Vagina (tissue), 2 donors: ENCODE results near the gene PMM2. TPM values are rescaled to one million over a fixed set of nuclear protein-coding genes. Genes with fewer than 3 reads are reported as not detected.
"Not testable (repeated sequence)": the region's sequence is repeated elsewhere in the genome, so short reads cannot be mapped to it uniquely, and the experiment has no call there.

ENCODE experiments used
- DNase-seq, 2 donors: peaks; one replicate each; pipeline ENCODE4 v3.0.0-alpha.2; 2017; ENCODE audit errors: extremely low spot score in 2 of 2
- H3K27ac ChIP-seq: fragments of 200-600 bp; sonication (generic); one replicate; pipeline ENCODE4 v1.5.1; 2019
- H3K27me3 ChIP-seq: fragments of 200-600 bp; sonication (generic); one replicate; pipeline ENCODE4 v1.5.1; 2019
- H3K36me3 ChIP-seq, 2 donors: fragments of 200-600 bp; sonication (generic); one replicate each; pipeline ENCODE4 v1.5.1; 2017 to 2019
- H3K4me1 ChIP-seq: fragments of 200-600 bp; sonication (generic); one replicate; pipeline ENCODE4 v1.5.1; 2019
- H3K4me3 ChIP-seq, 2 donors: fragments of 200-600 bp; sonication (generic); 1 replicate in 1 of 2; 2 replicates in 1 of 2; pipeline ENCODE4 v1.5.1; 2016 to 2019
- H3K9me3 ChIP-seq: fragments of 200-600 bp; sonication (generic); one replicate; pipeline ENCODE4 v1.5.1; 2019
- POLR2A ChIP-seq, 2 donors: fragments of 450-650 bp; IDR thresholded peaks; one replicate each; pipeline ENCODE4 v1.6.1; 2017; ENCODE audit warnings: antibody characterized with exemption in 2 of 2, mild to moderate bottlenecking in 2 of 2, moderate library complexity in 2 of 2
- POLR2AphosphoS5 ChIP-seq, 2 donors: sonication (generic); formaldehyde crosslinking; IDR thresholded peaks; one replicate each; pipeline ENCODE4 v1.9.0; 2017; ENCODE audit warnings: antibody characterized with exemption in 2 of 2, mild to moderate bottlenecking in 2 of 2, low read depth in 1 of 2; ENCODE audit not compliant: insufficient read depth in 1 of 2
- intact Hi-C: fragments of 100-400 bp; cut with DNase I; formaldehyde crosslinking; loops from one replicate; pipeline ENCODE4 v1.15.1; 2023
- total RNA-seq: library from RNA; depleted of rRNA; stranded (reverse); fragments of >200 nt; gene quantifications from one replicate; pipeline ENCODE4 v1.2.3, GENCODE V29; 2016
- TF ChIP-seq, protein P1 (sequence below), 3 experiments: fragments of 450-650 bp in 2 of 3; fragments of 200-600 bp in 1 of 3; sonication (generic) in 1 of 3; IDR thresholded peaks; one replicate each; pipeline ENCODE4 v1.5.1; 2017 to 2019; ENCODE audit warnings: antibody characterized with exemption in 3 of 3, mild to moderate bottlenecking in 2 of 3, moderate library complexity in 2 of 3

The PMM2 gene
- 21.4 TPM for total RNA-seq

DNA sequence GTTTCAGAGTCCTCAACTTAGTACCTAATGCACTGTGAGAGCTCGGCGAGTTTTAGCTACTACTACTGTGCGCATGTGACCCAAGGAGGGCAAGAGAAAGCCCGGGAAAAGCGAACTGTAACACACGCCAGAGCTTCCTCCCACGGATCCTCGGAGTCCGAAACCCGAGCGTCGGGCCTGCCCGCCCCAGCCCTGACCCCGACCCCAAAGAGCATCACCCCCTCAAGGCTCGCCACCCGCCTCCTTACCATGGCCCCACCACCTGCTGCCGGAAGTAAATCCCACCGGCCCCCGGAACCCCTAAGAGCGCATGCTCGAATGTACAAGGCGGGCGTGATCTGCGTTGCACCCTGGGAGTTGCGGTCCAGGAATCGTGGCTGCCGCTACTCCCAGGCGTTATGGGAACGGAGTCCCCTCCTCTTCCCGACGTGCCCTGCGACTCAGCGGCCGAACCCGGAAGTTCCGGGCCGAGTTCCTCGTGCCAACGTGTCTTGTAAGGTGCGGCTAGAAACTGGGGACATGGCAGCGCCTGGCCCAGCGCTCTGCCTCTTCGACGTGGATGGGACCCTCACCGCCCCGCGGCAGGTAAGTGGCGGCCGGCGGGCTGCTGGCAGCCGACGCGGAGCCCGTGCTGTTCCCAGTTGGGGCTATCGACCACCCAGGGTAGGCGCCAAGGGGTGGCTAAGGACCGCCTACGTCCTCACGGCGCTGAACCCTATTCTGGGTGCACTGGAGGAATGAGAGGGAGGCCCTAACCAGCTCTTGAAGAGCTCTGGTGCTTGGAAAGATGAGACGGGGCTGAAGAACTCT is at the start of gene PMM2, which contains the start of gene TMEM186:
PMM2 (plus strand) TSS at position 476 of the 810 bp plus-strand sequence; CDS start at position 520, 44 bp downstream.
TMEM186 (minus strand) TSS at position 276 of the 810 bp plus-strand sequence; CDS start at position 251, 25 bp downstream.
- DNase-seq, result peak; percentile 97 to 98
- TF ChIP-seq, protein P1, sequence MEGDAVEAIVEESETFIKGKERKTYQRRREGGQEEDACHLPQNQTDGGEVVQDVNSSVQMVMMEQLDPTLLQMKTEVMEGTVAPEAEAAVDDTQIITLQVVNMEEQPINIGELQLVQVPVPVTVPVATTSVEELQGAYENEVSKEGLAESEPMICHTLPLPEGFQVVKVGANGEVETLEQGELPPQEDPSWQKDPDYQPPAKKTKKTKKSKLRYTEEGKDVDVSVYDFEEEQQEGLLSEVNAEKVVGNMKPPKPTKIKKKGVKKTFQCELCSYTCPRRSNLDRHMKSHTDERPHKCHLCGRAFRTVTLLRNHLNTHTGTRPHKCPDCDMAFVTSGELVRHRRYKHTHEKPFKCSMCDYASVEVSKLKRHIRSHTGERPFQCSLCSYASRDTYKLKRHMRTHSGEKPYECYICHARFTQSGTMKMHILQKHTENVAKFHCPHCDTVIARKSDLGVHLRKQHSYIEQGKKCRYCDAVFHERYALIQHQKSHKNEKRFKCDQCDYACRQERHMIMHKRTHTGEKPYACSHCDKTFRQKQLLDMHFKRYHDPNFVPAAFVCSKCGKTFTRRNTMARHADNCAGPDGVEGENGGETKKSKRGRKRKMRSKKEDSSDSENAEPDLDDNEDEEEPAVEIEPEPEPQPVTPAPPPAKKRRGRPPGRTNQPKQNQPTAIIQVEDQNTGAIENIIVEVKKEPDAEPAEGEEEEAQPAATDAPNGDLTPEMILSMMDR (IDR thresholded peaks at IDR 0.05), result peak in 1 of 3 experiments; percentile 8
- TF ChIP-seq POLR2A (IDR thresholded peaks at IDR 0.05) (peak in 1 of 2 donors; percentile 4), POLR2AphosphoS5 (IDR thresholded peaks at IDR 0.05; ENCODE audit: insufficient read depth in 1 of 2, low read depth in 1 of 2) (peak; percentile 93 to 99)
- Histone ChIP-seq H3K27me3 (no peaks in the 10 kb centered on the region), H3K27ac (peak within 1 kb of the TSS; percentile 59), H3K36me3 (peaks cover 0 to 7% of the 10 kb centered on the region in 2 donors), H3K9me3 (no peaks in the 10 kb centered on the region), H3K4me1 (peaks cover 45% of the 10 kb centered on the region), H3K4me3 (peak within 1 kb of the TSS; percentile 95 to 98)
- intact Hi-C loops, result loop anchor here (2.0 to 10.0 kb wide), 2 partner anchors 71 to 133 kb away; partner anchors contain the start of gene CARHSP1

DNA sequence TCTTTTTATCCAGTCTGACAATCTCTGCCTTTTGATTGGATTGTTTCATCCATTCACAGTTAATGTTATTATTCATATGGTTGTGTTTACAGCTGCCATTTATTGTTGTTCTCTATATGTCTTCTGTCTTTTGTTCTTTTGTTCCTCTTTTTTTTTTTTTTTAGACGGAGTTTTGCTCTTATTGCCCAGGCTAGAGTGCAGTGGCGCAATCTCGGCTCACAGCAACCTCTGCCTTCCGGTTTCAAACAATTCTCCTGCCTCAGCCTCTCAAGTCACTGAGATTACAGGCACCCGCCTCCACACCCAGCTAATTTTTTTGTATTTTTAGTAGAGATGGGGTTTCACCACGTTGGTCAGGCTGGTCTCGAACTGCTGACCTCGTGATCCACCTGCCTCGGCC is 48.7 kb upstream of the PMM2 start:
- DNase-seq, intact Hi-C loops, H3K4me3 ChIP-seq, H3K4me1 ChIP-seq, H3K27ac ChIP-seq, H3K9me3 ChIP-seq, H3K36me3 ChIP-seq, H3K27me3 ChIP-seq: not testable (repeated sequence)

DNA sequence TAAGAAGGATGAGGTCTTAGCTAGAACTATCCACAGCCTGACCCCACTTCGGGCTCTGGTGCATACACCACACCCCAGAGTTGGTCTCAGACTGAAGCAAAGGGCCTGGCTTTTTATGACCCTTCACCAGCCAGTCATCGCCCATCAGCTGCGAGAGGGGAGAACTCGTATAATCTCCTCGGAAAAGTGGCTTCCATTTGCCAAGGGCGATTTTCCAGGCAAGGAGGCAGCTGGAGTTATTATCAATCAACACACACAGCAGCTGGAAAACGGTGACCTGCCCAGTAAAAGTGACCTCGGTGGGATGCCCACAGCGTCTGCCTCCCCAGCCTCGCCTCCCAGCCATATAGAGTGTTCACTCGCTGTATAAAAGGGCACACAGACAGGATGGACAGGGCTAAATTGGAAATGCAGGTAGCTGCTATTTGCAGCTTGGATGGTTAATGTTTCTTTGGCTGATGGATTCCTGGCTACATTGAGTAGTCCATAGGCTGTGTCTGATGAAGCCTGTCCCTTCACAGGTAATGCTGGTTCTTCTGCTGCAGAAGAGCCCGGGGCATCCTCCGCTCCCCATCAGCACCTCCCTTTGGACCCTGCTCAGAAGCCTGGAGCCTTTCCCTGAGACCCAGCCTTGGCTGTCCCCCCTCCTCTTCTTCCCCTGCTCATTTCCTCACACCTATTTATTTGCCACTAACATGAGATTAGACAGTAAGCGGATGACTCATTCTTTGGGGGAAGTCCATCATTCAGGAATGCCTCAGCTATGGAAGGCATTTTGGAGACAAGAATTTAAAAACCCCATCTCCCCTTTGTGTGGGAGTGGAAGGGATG is 45.9 kb upstream of the PMM2 start:
- Histone ChIP-seq H3K4me3 (no peak overlapping the region), H3K36me3 (no peaks in the 10 kb centered on the region), H3K27me3 (no peaks in the 10 kb centered on the region), H3K27ac (no peak overlapping the region), H3K4me1 (no peaks in the 10 kb centered on the region), H3K9me3 (no peaks in the 10 kb centered on the region)
- intact Hi-C loops, result no loop called here
- TF ChIP-seq, protein P1 (IDR thresholded peaks at IDR 0.05), result no peak
- TF ChIP-seq POLR2A (IDR thresholded peaks at IDR 0.05) (no peak), POLR2AphosphoS5 (IDR thresholded peaks at IDR 0.05; ENCODE audit: insufficient read depth in 1 of 2, low read depth in 1 of 2) (no peak)
- no peak for DNase-seq

DNA sequence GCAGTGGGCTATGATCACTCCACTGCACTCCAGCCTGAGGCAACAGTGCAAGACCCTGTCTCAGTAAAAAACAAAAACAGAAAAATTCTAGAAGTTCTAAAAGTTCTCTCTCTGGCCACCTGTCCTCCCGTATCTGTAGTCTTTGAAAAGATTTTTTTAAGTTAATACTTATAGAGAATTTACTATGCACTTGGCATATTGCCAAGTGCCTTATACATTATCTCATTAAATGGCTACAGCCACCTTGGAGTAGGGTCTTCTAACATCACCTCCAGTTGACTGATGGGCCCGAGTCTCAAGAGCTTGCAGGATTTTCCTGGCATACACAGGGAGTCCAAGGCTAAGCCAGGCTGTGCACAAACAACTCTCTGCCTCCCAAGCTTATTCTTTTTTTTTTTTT is 44.9 kb upstream of the PMM2 start:
- Histone ChIP-seq H3K4me1 (no peaks in the 10 kb centered on the region), H3K9me3 (no peaks in the 10 kb centered on the region), H3K27me3 (no peaks in the 10 kb centered on the region), H3K36me3 (peaks cover 0 to 4% of the 10 kb centered on the region in 2 donors), H3K27ac (no peak overlapping the region), H3K4me3 (no peak overlapping the region)
- TF ChIP-seq, protein P1 (IDR thresholded peaks at IDR 0.05), result no peak
- no peak for TF ChIP-seq POLR2AphosphoS5 (IDR thresholded peaks at IDR 0.05; ENCODE audit: insufficient read depth in 1 of 2, low read depth in 1 of 2)
- TF ChIP-seq POLR2A (IDR thresholded peaks at IDR 0.05), result no peak
- DNase-seq, result no peak
- intact Hi-C loops, result no loop called here

DNA sequence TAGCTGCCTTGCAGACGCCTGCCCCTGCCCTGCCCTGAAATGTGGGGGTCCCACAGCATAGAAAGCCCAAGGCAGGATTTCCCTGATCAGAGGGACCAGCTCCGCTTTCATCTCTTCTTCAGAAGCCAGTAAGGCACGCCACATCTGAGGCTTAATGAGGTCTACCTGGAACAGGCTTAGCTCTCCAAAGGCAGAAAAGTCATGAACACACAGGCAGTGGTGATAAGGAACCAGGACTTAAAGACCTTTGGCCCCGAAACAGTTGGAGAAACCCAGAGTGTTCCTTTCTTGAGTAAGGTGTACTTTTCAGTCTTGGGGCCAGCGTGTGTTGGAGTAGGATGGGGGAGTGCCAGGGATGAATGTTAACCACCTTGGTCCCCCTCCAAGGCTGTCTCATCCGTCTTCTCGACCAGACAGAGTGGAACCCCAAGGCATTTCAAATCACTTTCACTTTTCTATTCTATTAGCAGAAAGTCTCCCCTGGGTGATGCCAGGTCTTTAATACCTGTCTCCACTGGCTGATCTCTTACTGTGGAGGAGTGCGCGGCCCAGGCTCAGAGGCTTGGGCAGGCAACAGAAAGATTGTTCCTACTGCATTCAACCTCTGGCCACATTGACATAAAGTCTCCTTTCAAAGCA is 44.1 kb upstream of the PMM2 start:
- Histone ChIP-seq H3K4me1 (no peaks in the 10 kb centered on the region), H3K9me3 (no peaks in the 10 kb centered on the region), H3K4me3 (no peak overlapping the region), H3K27me3 (no peaks in the 10 kb centered on the region), H3K27ac (no peak overlapping the region), H3K36me3 (peaks cover 0 to 8% of the 10 kb centered on the region in 2 donors)
- TF ChIP-seq POLR2AphosphoS5 (IDR thresholded peaks at IDR 0.05; ENCODE audit: insufficient read depth in 1 of 2, low read depth in 1 of 2) (no peak), POLR2A (IDR thresholded peaks at IDR 0.05) (no peak)
- TF ChIP-seq, protein P1 (IDR thresholded peaks at IDR 0.05), result no peak
- no peak for DNase-seq
- intact Hi-C loops, result no loop called here
